Spleen (tissue), 13 donors: ENCODE data around the gene CEACAM21. TPM values are rescaled to one million over a fixed set of nuclear protein-coding genes. Genes with fewer than 3 reads are reported as not detected.

Source experiments
- DNase-seq: peaks from one replicate; pipeline ENCODE4 v3.0.0-alpha.2; 2020
- H3K27ac ChIP-seq, 8 donors: fragments of 200-600 bp; sonication (generic) in 7 of 8; 1 replicate in 4 of 8; 2 replicates in 4 of 8; pipeline versions ENCODE4 v1.5.0 to v1.8.0; 2016 to 2021; ENCODE audit warnings: inconsistent platforms in 4 of 8, mild to moderate bottlenecking in 4 of 8, moderate library complexity in 1 of 8
- H3K27me3 ChIP-seq, 7 donors: fragments of 200-600 bp; sonication (generic) in 6 of 7; replicated peaks in 1 of 7; 1 replicate in 4 of 7; 2 replicates in 3 of 7; pipeline versions ENCODE4 v1.5.0 to v1.8.0; 2016 to 2021; ENCODE audit warnings: inconsistent platforms in 3 of 7, mild to moderate bottlenecking in 1 of 7
- H3K36me3 ChIP-seq, 6 donors: fragments of 200-600 bp; sonication (generic) in 5 of 6; 1 replicate in 4 of 6; 2 replicates in 2 of 6; pipeline versions ENCODE4 v1.5.0 to v1.8.0; 2016 to 2021; ENCODE audit warnings: inconsistent platforms in 2 of 6
- H3K4me1 ChIP-seq, 6 donors: fragments of 200-600 bp; sonication (generic) in 5 of 6; 1 replicate in 3 of 6; 2 replicates in 3 of 6; pipeline versions ENCODE4 v1.5.0 to v1.8.0; 2016 to 2021; ENCODE audit warnings: inconsistent platforms in 3 of 6
- H3K4me3 ChIP-seq, 8 donors: fragments of 200-600 bp; sonication (generic) in 7 of 8; 1 replicate in 4 of 8; 2 replicates in 4 of 8; pipeline versions ENCODE4 v1.5.0 to v1.8.0; 2016 to 2021; ENCODE audit warnings: inconsistent platforms in 4 of 8, mild to moderate bottlenecking in 4 of 8, moderate library complexity in 2 of 8
- H3K9me3 ChIP-seq, 8 donors: fragments of 200-600 bp; sonication (generic) in 7 of 8; 1 replicate in 4 of 8; 2 replicates in 4 of 8; pipeline versions ENCODE4 v1.5.0 to v1.8.0; 2016 to 2021; ENCODE audit warnings: inconsistent platforms in 4 of 8
- POLR2A ChIP-seq, 3 donors: fragments of 450-650 bp; IDR thresholded peaks; one replicate each; pipeline ENCODE4 v1.5.1; 2017; ENCODE audit warnings: antibody characterized with exemption in 3 of 3, mild to moderate bottlenecking in 1 of 3
- POLR2AphosphoS5 ChIP-seq, 3 donors: sonication (generic); formaldehyde crosslinking; IDR thresholded peaks; one replicate each; pipeline ENCODE4 v1.5.1; 2017; ENCODE audit warnings: antibody characterized with exemption in 3 of 3
- WGBS, 5 donors: extraction: QIAGEN DNeasy Blood & Tissue Kit in 3 of 5; methylation state at CpG; one replicate each; pipeline versions ENCODE4 v1.1.5 to v1.1.7; 2013 to 2018; 5-methylcytosine and 5-hydroxymethylcytosine counted together
- intact Hi-C: fragments of 100-400 bp; cut with DNase I; formaldehyde crosslinking; loops from one replicate; pipeline ENCODE4 v1.15.0; 2023; ENCODE audit warnings: low total_unique reads
- long read RNA-seq, 2 donors: transcript quantifications; one replicate each; lab custom pipeline, GENCODE V29; 2026
- polyA plus RNA-seq, 3 donors: library from polyadenylated mRNA; stranded (reverse); fragments of 200-250 nt; gene quantifications; one replicate each; pipeline ENCODE4 v1.2.1, GENCODE V29; 2013
- total RNA-seq, 7 donors: library from RNA; depleted of rRNA in 3 of 7; stranded (reverse); fragments of >200 nt in 3 of 7; fragmentation: NEBNext Ultra II Directional in 4 of 7; extraction: Animal tissue kit (Norgen Biotek cat#: 25700) in 4 of 7; gene quantifications; one replicate each; pipeline versions ENCODE4 v1.1.0 to v1.2.1, GENCODE V29; 2016 to 2021
- TF ChIP-seq, protein P1 (sequence below), 11 experiments: fragments of 200-600 bp in 7 of 11; fragments of 450-650 bp in 4 of 11; sonication (generic) in 4 of 11; IDR thresholded peaks in 8 of 11; conservative IDR thresholded peaks in 3 of 11; 1 replicate in 7 of 11; 2 replicates in 4 of 11; pipeline versions ENCODE4 v1.4.0 to v1.8.0; 2016 to 2021; ENCODE audit warnings: antibody characterized with exemption in 11 of 11, inconsistent platforms in 4 of 11, mild to moderate bottlenecking in 1 of 11
- donor health status: healthy with polysubstance abuse.
- donor health status: DM: no; HTN: no; CAD: no; lungs with moderate emphysema.
- donor health status: DM: no; HTN: no; CAD: no.
- donor health status: Bipolar disorder and iron deficiency.
- donor health status: healthy.
- donor health status: DM: no; HTN: no; CAD: no.
- donor health status: DM: yes; HTN: yes; CAD: no.

The CEACAM21 gene
- total RNA-seq = 10 to 100 TPM; 12.1 to 22.9 (median 20.0) TPM
- polyA plus RNA-seq = 10 to 100 TPM; 10.3 to 21.0 (median 17.4) TPM
- long read RNA-seq, donor 1 = 0 reads
- long read RNA-seq, donor 2, partial matches to known transcripts = 0 of 2 reads
- long read RNA-seq, donor 2, other reads (novel, unspliced or antisense) = 0 of 2 reads

GRCh38 chr19:41575998-41576397 is at the start of gene CEACAM21:
Gene CEACAM21, plus strand, starts transcription at chr19:41576166. Its CDS starts 109 bp downstream, at chr19:41576275.
- H3K27me3 ChIP-seq = no peaks in the 10 kb centered on the region
- H3K36me3 ChIP-seq = peaks cover 0 to 57% (median 17%) of the 10 kb centered on the region in 6 donors
- intact Hi-C loops = no loop called here
- WGBS, 5 donors = 4 to 8% (median 6%) methylated on average over 4 of the region's 4 CpGs
- peak within 1 kb of the TSS; percentile 51 to 94 (median 85) for H3K27ac ChIP-seq
- peaks cover 5 to 51% (median 28%) of the 10 kb centered on the region in 6 donors for H3K4me1 ChIP-seq
- peak; percentile 92 for DNase-seq
- TF ChIP-seq POLR2A (IDR thresholded peaks at IDR 0.05) = peak in 2 of 3 donors; percentile 27 to 44
- peak; percentile 64 to 94 (median 82) for TF ChIP-seq POLR2AphosphoS5 (IDR thresholded peaks at IDR 0.05)
- TF ChIP-seq, protein P1, sequence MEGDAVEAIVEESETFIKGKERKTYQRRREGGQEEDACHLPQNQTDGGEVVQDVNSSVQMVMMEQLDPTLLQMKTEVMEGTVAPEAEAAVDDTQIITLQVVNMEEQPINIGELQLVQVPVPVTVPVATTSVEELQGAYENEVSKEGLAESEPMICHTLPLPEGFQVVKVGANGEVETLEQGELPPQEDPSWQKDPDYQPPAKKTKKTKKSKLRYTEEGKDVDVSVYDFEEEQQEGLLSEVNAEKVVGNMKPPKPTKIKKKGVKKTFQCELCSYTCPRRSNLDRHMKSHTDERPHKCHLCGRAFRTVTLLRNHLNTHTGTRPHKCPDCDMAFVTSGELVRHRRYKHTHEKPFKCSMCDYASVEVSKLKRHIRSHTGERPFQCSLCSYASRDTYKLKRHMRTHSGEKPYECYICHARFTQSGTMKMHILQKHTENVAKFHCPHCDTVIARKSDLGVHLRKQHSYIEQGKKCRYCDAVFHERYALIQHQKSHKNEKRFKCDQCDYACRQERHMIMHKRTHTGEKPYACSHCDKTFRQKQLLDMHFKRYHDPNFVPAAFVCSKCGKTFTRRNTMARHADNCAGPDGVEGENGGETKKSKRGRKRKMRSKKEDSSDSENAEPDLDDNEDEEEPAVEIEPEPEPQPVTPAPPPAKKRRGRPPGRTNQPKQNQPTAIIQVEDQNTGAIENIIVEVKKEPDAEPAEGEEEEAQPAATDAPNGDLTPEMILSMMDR (IDR thresholded peaks at IDR 0.05 in 8 of 11, conservative IDR thresholded peaks at IDR 0.05 in 3 of 11) = no peak
- H3K9me3 ChIP-seq = peaks cover 0 to 9% (median 7%) of the 10 kb centered on the region in 8 donors
- H3K4me3 ChIP-seq = peak within 1 kb of the TSS in 7 of 8 donors; percentile 5 to 63 (median 31)

DNA sequence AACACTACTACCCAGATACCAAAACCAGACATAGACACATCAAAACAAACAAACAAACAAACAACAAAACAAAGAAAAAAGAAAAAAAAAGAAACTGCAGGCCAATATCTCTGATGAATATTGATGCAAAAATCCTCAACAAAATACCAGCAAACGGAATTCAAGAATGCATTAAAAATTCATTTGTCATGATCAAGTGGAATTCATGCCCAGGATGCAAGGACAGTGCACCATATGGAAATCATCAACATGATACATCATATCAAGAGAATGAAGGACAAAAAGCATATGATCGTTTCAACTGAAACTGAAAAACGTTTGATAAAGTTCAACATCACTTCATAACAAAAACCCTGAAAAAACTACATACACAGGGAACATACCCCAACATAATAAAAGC is 48.9 kb upstream of the CEACAM21 start:
- Histone ChIP-seq H3K27ac (peak overlapping the region in 3 of 8 donors; percentile 16 to 25 (median 19)), H3K4me1 (peaks cover 5 to 65% (median 37%) of the 10 kb centered on the region in 6 donors), H3K36me3 (no peaks in the 10 kb centered on the region), H3K9me3 (peaks cover 0 to 22% (median 16%) of the 10 kb centered on the region in 8 donors), H3K27me3 (peaks cover 0 to 21% (median 0%) of the 10 kb centered on the region in 7 donors), H3K4me3 (no peak overlapping the region)
- no peak for DNase-seq
- 54 to 82% (median 70%) methylated on average over 3 of the region's 3 CpGs for WGBS, 5 donors
- intact Hi-C loops = no loop called here
- TF ChIP-seq POLR2A (IDR thresholded peaks at IDR 0.05) (no peak), POLR2AphosphoS5 (IDR thresholded peaks at IDR 0.05) (no peak)
- TF ChIP-seq, protein P1 (IDR thresholded peaks at IDR 0.05 in 8 of 11, conservative IDR thresholded peaks at IDR 0.05 in 3 of 11) = no peak

GRCh38 chr19:41528106-41528505 is 47.9 kb upstream of the CEACAM21 start:
- 71 to 81% (median 72%) methylated on average over 2 of the region's 2 CpGs for WGBS, 5 donors
- TF ChIP-seq, protein P1 (IDR thresholded peaks at IDR 0.05 in 8 of 11, conservative IDR thresholded peaks at IDR 0.05 in 3 of 11) = no peak
- no peak for TF ChIP-seq POLR2AphosphoS5 (IDR thresholded peaks at IDR 0.05)
- TF ChIP-seq POLR2A (IDR thresholded peaks at IDR 0.05) = no peak
- peaks cover 0 to 22% (median 16%) of the 10 kb centered on the region in 8 donors for H3K9me3 ChIP-seq
- DNase-seq = no peak
- H3K4me3 ChIP-seq = no peak overlapping the region
- no peaks in the 10 kb centered on the region for H3K36me3 ChIP-seq
- H3K27ac ChIP-seq = peak overlapping the region in 4 of 8 donors; percentile 8 to 19 (median 16)
- H3K27me3 ChIP-seq = peaks cover 0 to 13% (median 0%) of the 10 kb centered on the region in 7 donors
- peaks cover 15 to 65% (median 37%) of the 10 kb centered on the region in 6 donors for H3K4me1 ChIP-seq
- intact Hi-C loops = no loop called here

DNA sequence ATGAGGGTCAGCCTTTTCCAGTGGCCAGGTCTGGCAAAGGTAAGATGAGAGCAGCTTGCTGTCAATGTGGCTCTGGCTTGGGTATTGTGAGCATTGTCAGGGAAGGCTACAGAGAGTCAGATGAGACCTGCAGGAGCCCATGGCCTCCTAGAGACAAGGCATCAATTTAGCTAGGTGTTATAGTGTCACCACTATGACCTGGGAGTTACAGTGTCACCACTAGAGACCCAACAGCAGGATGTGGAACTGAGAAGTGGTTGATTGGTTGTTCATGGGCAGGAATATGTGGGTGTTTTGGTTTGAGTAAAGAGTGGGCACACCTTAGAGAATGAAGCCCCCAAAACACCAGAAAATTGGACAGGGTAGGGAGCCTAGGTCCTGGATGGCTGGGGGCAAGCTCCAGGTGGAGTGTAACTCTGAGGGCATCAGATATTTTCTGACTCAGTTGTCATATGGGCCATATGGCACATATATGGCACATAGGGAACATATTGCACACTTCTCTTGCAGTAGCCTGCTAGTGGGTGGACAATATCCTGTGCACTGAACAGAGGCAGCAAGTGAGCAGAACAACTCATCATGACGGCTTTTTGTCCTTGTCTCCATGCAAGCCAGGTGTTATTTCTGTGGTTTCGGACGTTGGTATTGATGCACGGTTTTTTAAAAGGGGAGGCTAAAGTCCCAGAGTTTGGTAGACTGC is 46.3 kb upstream of the CEACAM21 start:
- peaks cover 0 to 6% (median 0%) of the 10 kb centered on the region in 7 donors for H3K27me3 ChIP-seq
- H3K36me3 ChIP-seq = no peaks in the 10 kb centered on the region
- WGBS, 5 donors = 66 to 80% (median 76%) methylated on average over 4 of the region's 4 CpGs
- TF ChIP-seq, protein P1 (IDR thresholded peaks at IDR 0.05 in 8 of 11, conservative IDR thresholded peaks at IDR 0.05 in 3 of 11) = no peak
- no peak for TF ChIP-seq POLR2AphosphoS5 (IDR thresholded peaks at IDR 0.05)
- TF ChIP-seq POLR2A (IDR thresholded peaks at IDR 0.05) = no peak
- peaks cover 29 to 77% (median 52%) of the 10 kb centered on the region in 6 donors for H3K4me1 ChIP-seq
- peak overlapping the region in 3 of 8 donors; percentile 87 to 91 (median 89) for H3K27ac ChIP-seq
- no peak for DNase-seq
- H3K4me3 ChIP-seq = peak overlapping the region in 1 of 8 donors; percentile 59
- H3K9me3 ChIP-seq = peaks cover 0 to 22% (median 16%) of the 10 kb centered on the region in 8 donors
- intact Hi-C loops = no loop called here
